NCI-H187 (cell line): Measurements from ENCODE around the gene EPN1.
"Not testable (repeated sequence)": the region's sequence is repeated elsewhere in the genome, so short reads cannot be mapped to it uniquely, and the experiment has no call there.

Experiments used
- DNase-seq, 2 experiments: peaks; one replicate each; lab custom pipeline; 2025; lab: John Stamatoyannopoulos, UW

Gene EPN1

GRCh38 chr19:55720214-55720746 lies 45.3 kb downstream of the EPN1 start:
- DNase-seq = no peak

- DNase-seq = no peak
Measured at GRCh38 chr19:55720801-55721200, 45.8 kb downstream of the EPN1 start.

- no peak for DNase-seq
Measured at GRCh38 chr19:55723491-55723890, 48.5 kb downstream of the EPN1 start.

GRCh38 chr19:55730378-55730777 lies 55.4 kb downstream of the EPN1 start:
- not testable (repeated sequence) for DNase-seq

- no peak for DNase-seq
Measured at GRCh38 chr19:55738302-55738701, 63.3 kb downstream of the EPN1 start, which contains the start of gene NLRP9. Gene NLRP9, minus strand, starts transcription at chr19:55738402. Its CDS starts 28 bp downstream, at chr19:55738374.

- no peak for DNase-seq
Measured at GRCh38 chr19:55750715-55751114, 75.7 kb downstream of the EPN1 start.

GRCh38 chr19:55753401-55753800 lies 78.4 kb downstream of the EPN1 start:
- no peak for DNase-seq

- DNase-seq = not testable (repeated sequence)
Measured at GRCh38 chr19:55756808-55757207, 81.8 kb downstream of the EPN1 start.

- not testable (repeated sequence) for DNase-seq
Measured at GRCh38 chr19:55758797-55759196, 83.8 kb downstream of the EPN1 start, which contains the start of gene RFPL4A. Gene RFPL4A, plus strand, starts transcription at chr19:55759097. Its CDS starts 2,704 bp downstream, at chr19:55761801.
